GM18951 (cell line): Measurements from ENCODE around the gene ADD1.

Experiments used
- POLR2A ChIP-seq: IDR thresholded peaks from 4 replicates; pipeline ENCODE4 v1.6.1; 2011; ENCODE audit warnings: mild to moderate bottlenecking; ENCODE audit not compliant: insufficient read length, insufficient read depth; ENCODE audit errors: extremely low read depth
- in situ Hi-C: fragments of 300-500 bp; cut with MboI; formaldehyde crosslinking; loops from one replicate; pipeline ENCODE4 v1.12.0; 2022; ENCODE audit warnings: low sequenced_read_pairs, mixed read lengths, inconsistent platforms; ENCODE audit not compliant: unreplicated experiment

The ADD1 gene

GRCh38 chr4:2928242-2929176 lies 84.9 kb downstream of the ADD1 start:
- peak; percentile 19 for TF ChIP-seq POLR2A
- in situ Hi-C loops = no loop called here

GRCh38 chr4:2929469-2929868 lies 85.8 kb downstream of the ADD1 start:
- in situ Hi-C loops = no loop called here
- no peak for TF ChIP-seq POLR2A

GRCh38 chr4:2930135-2930757 lies 86.6 kb downstream of the ADD1 start:
- TF ChIP-seq POLR2A = no peak
- in situ Hi-C loops = loop anchor here (10.0 kb wide), 1 partner anchor 165 kb away; no protein-coding TSS in a partner anchor

GRCh38 chr4:2930758-2931511 lies 87.3 kb downstream of the ADD1 start:
- in situ Hi-C loops = loop anchor here (10.0 kb wide), 1 partner anchor 166 kb away; no protein-coding TSS in a partner anchor
- no peak for TF ChIP-seq POLR2A

GRCh38 chr4:2931512-2932301 lies 88.1 kb downstream of the ADD1 start:
- in situ Hi-C loops = loop anchor here (10.0 kb wide), 1 partner anchor 167 kb away; no protein-coding TSS in a partner anchor
- no peak for TF ChIP-seq POLR2A

- TF ChIP-seq POLR2A = no peak
- in situ Hi-C loops = loop anchor here (10.0 kb wide), 1 partner anchor 168 kb away; no protein-coding TSS in a partner anchor
Measured at GRCh38 chr4:2932321-2932950, 88.8 kb downstream of the ADD1 start.

- in situ Hi-C loops = loop anchor here (10.0 kb wide), 1 partner anchor 168 kb away; no protein-coding TSS in a partner anchor
- no peak for TF ChIP-seq POLR2A
Measured at GRCh38 chr4:2932951-2933565, 89.4 kb downstream of the ADD1 start.

GRCh38 chr4:2933566-2934076 lies 90.0 kb downstream of the ADD1 start:
- in situ Hi-C loops = loop anchor here (10.0 kb wide), 1 partner anchor 169 kb away; no protein-coding TSS in a partner anchor
- TF ChIP-seq POLR2A = no peak

GRCh38 chr4:2934077-2934812 lies 90.6 kb downstream of the ADD1 start:
- in situ Hi-C loops = loop anchor here (10.0 kb wide), 1 partner anchor 169 kb away; no protein-coding TSS in a partner anchor
- peak; percentile 34 for TF ChIP-seq POLR2A
